Mucosa of descending colon (tissue), 3 donors: ENCODE measurements around the gene ADH1C. TPM values are rescaled to one million over a fixed set of nuclear protein-coding genes. Genes with fewer than 3 reads are reported as not detected.

Source experiments
- ATAC-seq: fragments of 200-7000 bp; cut with Tn5 transposase; one replicate; pipeline ENCODE4 v1.9.1; 2020; ENCODE audit warnings: mild to moderate bottlenecking, moderate library complexity
- DNase-seq, 3 donors: peaks; one replicate each; pipeline ENCODE4 v3.0.0-alpha.2; 2020
- H3K36me3 ChIP-seq: fragments of 200-600 bp; one replicate; pipeline ENCODE4 v1.8.0; 2021; ENCODE audit warnings: low read depth, mild to moderate bottlenecking
- H3K4me1 ChIP-seq: fragments of 200-600 bp; one replicate; pipeline ENCODE4 v1.8.0; 2021; ENCODE audit warnings: low read depth, mild to moderate bottlenecking
- H3K4me3 ChIP-seq: fragments of 200-600 bp; one replicate; pipeline ENCODE4 v1.8.0; 2021; ENCODE audit warnings: mild to moderate bottlenecking
- H3K9me3 ChIP-seq: fragments of 200-600 bp; one replicate; pipeline ENCODE4 v1.8.0; 2021; ENCODE audit warnings: mild to moderate bottlenecking
- intact Hi-C, 2 donors: fragments of 100-400 bp; cut with DNase I in 1 of 2; cut with micrococcal nuclease in 1 of 2; formaldehyde crosslinking; loops; one replicate each; pipeline versions ENCODE4 v1.11.0 to v1.11.1; 2022; cut with DNase I, micrococcal nuclease
- total RNA-seq, 3 donors: library from RNA; stranded (reverse); fragmentation: NEBNext Ultra II Directional in 2 of 3; extraction: Animal tissue kit (Norgen Biotek cat#: 25700) in 2 of 3; gene quantifications; one replicate each; pipeline versions ENCODE4 v1.2.1 to v1.2.4, GENCODE V29; 2021 to 2023
- TF ChIP-seq, protein P1 (sequence below): fragments of 200-600 bp; IDR thresholded peaks from one replicate; pipeline ENCODE4 v1.8.0; 2022; ENCODE audit warnings: antibody characterized with exemption, mild to moderate bottlenecking
- donor health status: DM: no; HTN: no; CAD: no; lungs with moderate emphysema.
- donor health status: DM: no; HTN: no; CAD: no.
- donor health status: DM: no; HTN: yes; CAD: no.

The ADH1C gene
- total RNA-seq, 3 donors from 2014 or later: 137 to 502 (median 271) TPM

DNA sequence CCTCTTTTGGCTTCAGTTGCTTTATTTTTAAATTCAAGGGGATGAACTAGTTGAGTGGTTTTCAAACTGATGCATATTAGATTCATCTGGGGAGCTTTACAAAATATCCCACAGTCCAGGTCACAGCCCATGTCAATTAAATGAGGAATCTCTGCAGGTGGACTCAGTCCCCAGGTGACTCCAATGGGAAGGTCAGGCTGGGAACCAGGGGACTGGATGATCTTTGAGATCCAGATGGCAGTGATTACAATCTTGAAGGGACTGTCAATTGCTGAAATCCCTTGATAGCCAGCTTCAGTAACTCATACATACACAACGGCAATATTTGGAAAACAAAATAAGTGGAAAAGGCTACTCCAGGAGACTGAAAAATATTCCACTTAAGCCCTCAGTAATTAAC lies 38.3 kb downstream of the ADH1C start:
- Histone ChIP-seq H3K4me1 (no peaks in the 10 kb centered on the region), H3K4me3 (no peak overlapping the region), H3K9me3 (no peaks in the 10 kb centered on the region), H3K36me3 (no peaks in the 10 kb centered on the region)
- DNase-seq: no peak
- TF ChIP-seq, protein P1, sequence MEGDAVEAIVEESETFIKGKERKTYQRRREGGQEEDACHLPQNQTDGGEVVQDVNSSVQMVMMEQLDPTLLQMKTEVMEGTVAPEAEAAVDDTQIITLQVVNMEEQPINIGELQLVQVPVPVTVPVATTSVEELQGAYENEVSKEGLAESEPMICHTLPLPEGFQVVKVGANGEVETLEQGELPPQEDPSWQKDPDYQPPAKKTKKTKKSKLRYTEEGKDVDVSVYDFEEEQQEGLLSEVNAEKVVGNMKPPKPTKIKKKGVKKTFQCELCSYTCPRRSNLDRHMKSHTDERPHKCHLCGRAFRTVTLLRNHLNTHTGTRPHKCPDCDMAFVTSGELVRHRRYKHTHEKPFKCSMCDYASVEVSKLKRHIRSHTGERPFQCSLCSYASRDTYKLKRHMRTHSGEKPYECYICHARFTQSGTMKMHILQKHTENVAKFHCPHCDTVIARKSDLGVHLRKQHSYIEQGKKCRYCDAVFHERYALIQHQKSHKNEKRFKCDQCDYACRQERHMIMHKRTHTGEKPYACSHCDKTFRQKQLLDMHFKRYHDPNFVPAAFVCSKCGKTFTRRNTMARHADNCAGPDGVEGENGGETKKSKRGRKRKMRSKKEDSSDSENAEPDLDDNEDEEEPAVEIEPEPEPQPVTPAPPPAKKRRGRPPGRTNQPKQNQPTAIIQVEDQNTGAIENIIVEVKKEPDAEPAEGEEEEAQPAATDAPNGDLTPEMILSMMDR: no peak
- intact Hi-C loops: no loop called here
- no peak for ATAC-seq

DNA sequence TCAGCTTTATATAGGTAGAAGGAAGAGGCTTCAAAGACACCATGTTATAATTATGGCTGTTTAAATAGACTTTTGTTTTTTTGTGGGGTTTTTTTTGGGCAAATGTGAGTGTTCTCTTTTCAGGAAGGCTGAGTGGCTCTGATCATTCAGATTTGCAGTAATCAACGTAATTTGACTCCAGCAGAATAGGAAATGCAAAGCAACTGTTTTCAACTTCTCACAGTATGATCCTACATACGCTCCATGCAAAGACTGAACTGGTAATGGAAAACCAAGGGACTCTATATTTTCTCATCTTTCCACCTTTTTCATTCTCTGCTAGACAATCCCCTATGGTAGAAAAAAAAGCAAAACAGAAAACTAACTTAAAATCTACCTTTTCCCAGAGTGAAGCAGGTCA lies 42.2 kb downstream of the ADH1C start:
- no peak for ATAC-seq
- H3K4me3 ChIP-seq: no peak overlapping the region
- H3K4me1 ChIP-seq: no peaks in the 10 kb centered on the region
- TF ChIP-seq, protein P1: no peak
- H3K36me3 ChIP-seq: no peaks in the 10 kb centered on the region
- no peaks in the 10 kb centered on the region for H3K9me3 ChIP-seq
- intact Hi-C loops: no loop called here
- no peak for DNase-seq

DNA sequence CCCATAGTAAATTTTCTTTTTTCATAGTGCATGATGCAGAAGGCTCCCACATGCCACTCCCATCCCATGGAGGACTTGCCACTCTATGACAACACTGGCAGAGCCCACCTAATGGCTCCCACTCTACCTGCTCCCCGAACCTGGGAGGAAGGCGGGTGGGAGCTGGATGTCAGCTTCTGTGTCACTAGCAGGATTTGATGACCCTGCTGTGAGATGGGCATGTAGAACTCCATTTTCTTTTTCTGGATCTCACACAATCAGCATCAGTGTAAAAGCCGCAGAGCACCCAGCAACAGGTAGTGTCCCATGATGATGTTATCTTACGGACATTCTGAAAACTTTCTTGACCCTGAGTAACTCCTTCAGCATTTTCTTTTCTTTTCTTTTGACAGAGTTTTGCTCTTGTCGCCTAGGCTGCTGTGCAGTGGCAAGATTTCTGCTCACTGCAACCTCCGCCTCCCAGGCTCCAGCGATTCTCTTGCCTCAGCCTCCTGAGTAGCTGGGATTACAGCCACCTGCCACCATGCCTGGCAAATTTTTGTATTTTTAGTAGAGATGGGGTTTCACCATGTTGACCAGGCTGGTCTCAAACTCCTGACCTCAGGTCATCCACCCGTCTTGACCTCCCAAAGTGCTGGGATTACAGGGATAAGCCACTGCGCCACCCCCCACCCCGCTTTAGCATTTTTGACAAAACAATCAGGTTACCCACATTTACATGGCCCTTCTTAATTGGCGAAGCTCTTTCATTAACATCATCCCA lies 46.7 kb downstream of the ADH1C start:
- ATAC-seq (no peak), DNase-seq (no peak)
- Histone ChIP-seq H3K4me1 (no peaks in the 10 kb centered on the region), H3K4me3 (no peak overlapping the region), H3K36me3 (no peaks in the 10 kb centered on the region), H3K9me3 (no peaks in the 10 kb centered on the region)
- intact Hi-C loops: no loop called here
- TF ChIP-seq, protein P1: no peak

DNA sequence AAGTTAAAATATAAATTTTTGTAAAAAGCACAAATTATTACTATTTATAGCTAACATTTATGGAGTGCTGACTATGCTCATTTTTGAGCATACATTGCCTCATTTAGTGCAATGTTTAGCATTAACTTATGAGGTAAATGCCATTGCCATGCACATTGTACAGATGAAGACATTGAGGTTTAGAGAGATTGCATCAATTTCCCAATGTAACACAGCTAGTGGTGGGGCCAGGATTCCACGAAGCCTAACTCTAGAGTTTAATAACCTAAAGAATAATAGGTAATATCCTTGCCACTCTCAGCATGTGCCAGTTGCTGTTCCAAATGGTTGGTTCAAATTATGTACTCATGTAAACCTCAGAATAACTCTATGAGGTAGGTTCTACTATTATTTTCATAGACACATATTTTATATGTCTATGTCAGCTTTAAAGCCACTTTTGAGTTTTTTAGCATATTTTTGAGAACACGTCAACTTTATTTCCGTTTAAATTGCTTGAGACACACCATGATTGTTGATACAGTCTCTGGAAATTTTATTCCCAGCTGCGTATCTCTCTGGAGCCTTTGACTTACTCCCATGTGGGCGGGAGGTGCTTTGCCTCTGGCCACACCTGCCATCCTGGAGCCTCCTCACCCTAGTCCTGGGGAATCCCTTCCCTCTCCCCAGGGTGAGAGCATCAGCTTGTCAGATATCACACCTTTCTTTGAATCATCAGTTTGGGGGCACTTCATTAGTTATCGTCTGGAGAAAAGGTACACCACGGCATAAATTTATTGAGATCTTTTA lies 51.0 kb downstream of the ADH1C start:
- no peak for ATAC-seq
- intact Hi-C loops: no loop called here
- TF ChIP-seq, protein P1: no peak

DNA sequence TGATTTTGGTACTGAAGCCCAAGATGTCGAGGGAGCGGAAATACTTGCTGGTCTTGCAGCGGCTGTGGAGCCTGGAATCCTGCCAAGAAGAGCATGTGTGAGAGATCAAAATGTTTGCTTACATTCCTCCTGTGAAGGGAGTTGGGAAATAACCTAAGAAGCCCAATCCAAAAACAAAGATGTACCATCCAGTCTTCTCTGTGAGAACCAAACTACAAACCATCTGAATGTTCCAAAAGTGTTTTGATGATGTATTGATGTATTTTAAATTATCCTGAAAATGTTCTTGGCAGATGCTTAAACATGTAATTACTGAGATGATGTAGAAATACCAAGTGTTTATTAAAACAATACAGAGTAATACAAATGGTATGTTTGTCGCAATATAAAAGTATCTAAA lies 51.6 kb downstream of the ADH1C start:
- H3K4me1 ChIP-seq: no peaks in the 10 kb centered on the region
- DNase-seq (peak; percentile 37 to 75 (median 57)), ATAC-seq (peak; percentile 62)
- no peaks in the 10 kb centered on the region for H3K9me3 ChIP-seq
- intact Hi-C loops: no loop called here
- no peaks in the 10 kb centered on the region for H3K36me3 ChIP-seq
- TF ChIP-seq, protein P1: no peak
- H3K4me3 ChIP-seq: no peak overlapping the region

More for the DNA sequence above, 51.0 kb downstream of the ADH1C start:
- Histone ChIP-seq H3K36me3 (no peaks in the 10 kb centered on the region), H3K4me3 (no peak overlapping the region), H3K9me3 (no peaks in the 10 kb centered on the region), H3K4me1 (no peaks in the 10 kb centered on the region)
- no peak for DNase-seq
